Osteocyte (in vitro differentiated cells): ENCODE results near the gene CHRNA10. TPM values are rescaled to one million over a fixed set of nuclear protein-coding genes. Genes with fewer than 3 reads are reported as not detected.

Experiments used
- DNase-seq: peaks from one replicate; pipeline ENCODE4 v3.0.0; 2021; ENCODE audit warnings: mixed read lengths; ENCODE audit not compliant: unreplicated experiment; ENCODE audit errors: extremely low spot score
- H3K27ac Mint-ChIP-seq: one replicate; pipeline ENCODE4 v1.8.0; 2021; ENCODE audit warnings: mild to moderate bottlenecking, mixed read lengths; ENCODE audit not compliant: unreplicated experiment
- H3K27me3 Mint-ChIP-seq: one replicate; pipeline ENCODE4 v1.8.0; 2021; ENCODE audit warnings: mixed read lengths; ENCODE audit not compliant: unreplicated experiment
- H3K36me3 Mint-ChIP-seq: one replicate; pipeline ENCODE4 v1.8.0; 2021; ENCODE audit warnings: mixed read lengths; ENCODE audit not compliant: unreplicated experiment
- H3K4me1 Mint-ChIP-seq: one replicate; pipeline ENCODE4 v1.8.0; 2021; ENCODE audit warnings: mixed read lengths; ENCODE audit not compliant: unreplicated experiment
- H3K4me3 Mint-ChIP-seq: one replicate; pipeline ENCODE4 v1.8.0; 2021; ENCODE audit warnings: mild to moderate bottlenecking, moderate library complexity, mixed read lengths; ENCODE audit not compliant: unreplicated experiment
- H3K9me3 Mint-ChIP-seq: one replicate; pipeline ENCODE4 v1.8.0; 2021; ENCODE audit warnings: mixed read lengths; ENCODE audit not compliant: unreplicated experiment
- long read RNA-seq: library from polyadenylated mRNA; unstranded; transcript quantifications from one replicate; pipeline ENCODE4 v2.0.0, GENCODE V29; 2021
- total RNA-seq: library from RNA; stranded (reverse); gene quantifications from 2 replicates; pipeline ENCODE4 v1.2.1, GENCODE V29; 2021
- TF ChIP-seq, protein P1 (sequence below): fragments of 200-600 bp; sonication (generic); IDR thresholded peaks from 2 replicates; pipeline ENCODE4 v1.5.0; 2021; ENCODE audit warnings: antibody characterized with exemption, mild to moderate bottlenecking, moderate library complexity

CHRNA10 gene
- 0.94 and 1.1 TPM in 2 replicates for total RNA-seq
- long read RNA-seq, result 0 reads

GRCh38 chr11:3671334-3672254, at the start of gene CHRNA10:
Gene CHRNA10, minus strand, starts transcription at chr11:3671384. Its CDS starts 72 bp downstream, at chr11:3671312.
- Mint-ChIP-seq H3K9me3 (no peaks in the 10 kb centered on the region), H3K27ac (peak within 1 kb of the TSS; percentile 14), H3K36me3 (peaks cover 43% of the 10 kb centered on the region), H3K27me3 (no peaks in the 10 kb centered on the region), H3K4me1 (no peaks in the 10 kb centered on the region), H3K4me3 (no peak within 1 kb of the TSS)
- TF ChIP-seq, protein P1, sequence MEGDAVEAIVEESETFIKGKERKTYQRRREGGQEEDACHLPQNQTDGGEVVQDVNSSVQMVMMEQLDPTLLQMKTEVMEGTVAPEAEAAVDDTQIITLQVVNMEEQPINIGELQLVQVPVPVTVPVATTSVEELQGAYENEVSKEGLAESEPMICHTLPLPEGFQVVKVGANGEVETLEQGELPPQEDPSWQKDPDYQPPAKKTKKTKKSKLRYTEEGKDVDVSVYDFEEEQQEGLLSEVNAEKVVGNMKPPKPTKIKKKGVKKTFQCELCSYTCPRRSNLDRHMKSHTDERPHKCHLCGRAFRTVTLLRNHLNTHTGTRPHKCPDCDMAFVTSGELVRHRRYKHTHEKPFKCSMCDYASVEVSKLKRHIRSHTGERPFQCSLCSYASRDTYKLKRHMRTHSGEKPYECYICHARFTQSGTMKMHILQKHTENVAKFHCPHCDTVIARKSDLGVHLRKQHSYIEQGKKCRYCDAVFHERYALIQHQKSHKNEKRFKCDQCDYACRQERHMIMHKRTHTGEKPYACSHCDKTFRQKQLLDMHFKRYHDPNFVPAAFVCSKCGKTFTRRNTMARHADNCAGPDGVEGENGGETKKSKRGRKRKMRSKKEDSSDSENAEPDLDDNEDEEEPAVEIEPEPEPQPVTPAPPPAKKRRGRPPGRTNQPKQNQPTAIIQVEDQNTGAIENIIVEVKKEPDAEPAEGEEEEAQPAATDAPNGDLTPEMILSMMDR, result no peak
- no peak for DNase-seq

DNA sequence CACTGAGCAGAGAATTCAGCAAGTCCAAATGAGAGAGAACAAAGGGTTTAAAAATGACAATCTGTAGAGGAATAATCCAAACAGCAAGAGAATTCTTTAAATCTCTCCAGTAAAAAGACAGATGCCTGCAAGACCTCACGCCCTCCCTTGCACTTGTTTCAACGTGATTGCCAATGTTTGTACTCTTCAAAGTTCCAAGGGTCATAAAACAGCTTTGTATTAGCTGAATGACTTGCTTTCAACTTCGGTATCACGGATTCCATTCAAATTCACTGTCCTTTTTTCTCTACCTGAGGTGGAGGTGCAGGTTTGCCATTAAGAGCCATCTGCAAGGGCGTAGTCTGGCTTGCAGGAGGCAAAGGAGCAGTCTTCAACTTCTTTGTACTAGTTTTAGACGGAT, 41.1 kb upstream of the CHRNA10 start:
- no peaks in the 10 kb centered on the region for H3K9me3 Mint-ChIP-seq
- no peak overlapping the region for H3K27ac Mint-ChIP-seq
- H3K27me3 Mint-ChIP-seq, result no peaks in the 10 kb centered on the region
- no peak for DNase-seq
- no peaks in the 10 kb centered on the region for H3K4me1 Mint-ChIP-seq
- H3K4me3 Mint-ChIP-seq, result no peak overlapping the region
- H3K36me3 Mint-ChIP-seq, result peaks cover 40% of the 10 kb centered on the region
- TF ChIP-seq, protein P1, result no peak

DNA sequence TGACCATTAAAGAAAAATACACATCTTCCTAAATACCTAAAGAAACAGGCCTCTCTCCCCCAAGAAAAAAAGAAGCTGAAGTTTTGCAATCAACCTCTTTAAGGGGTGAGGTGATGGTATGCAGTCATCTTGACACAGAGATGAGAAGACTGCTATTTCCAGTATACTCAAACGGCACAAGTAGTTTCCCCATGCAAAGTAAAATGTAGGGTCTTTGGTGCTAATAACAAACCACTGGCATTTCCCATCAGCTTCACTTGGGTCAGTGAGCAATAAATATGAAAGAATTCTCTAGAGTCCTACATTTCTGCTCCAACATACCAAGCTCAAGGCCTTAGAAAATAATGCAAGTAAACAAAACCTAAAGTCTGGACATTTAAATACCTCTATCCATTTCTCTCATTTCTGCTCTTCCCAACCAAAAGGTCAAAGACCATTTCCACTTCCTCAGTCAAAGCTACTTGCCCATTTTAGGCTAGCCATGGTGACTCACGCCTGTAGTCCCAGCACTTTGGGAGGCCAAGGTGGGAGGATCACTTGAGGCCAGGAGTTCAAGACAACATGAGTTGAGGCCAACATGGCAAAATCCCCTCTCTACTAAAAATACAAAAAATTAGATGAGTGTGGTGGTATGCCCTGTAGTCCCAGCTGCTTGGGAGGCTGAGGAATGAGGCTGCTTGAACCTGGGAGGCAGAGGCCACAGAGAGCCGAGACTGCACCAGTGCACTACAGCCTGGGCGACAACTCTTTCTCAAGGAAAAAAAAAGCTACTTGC, 39.5 kb upstream of the CHRNA10 start:
- Mint-ChIP-seq H3K36me3 (peaks cover 37% of the 10 kb centered on the region), H3K27me3 (no peaks in the 10 kb centered on the region), H3K4me1 (no peaks in the 10 kb centered on the region), H3K4me3 (no peak overlapping the region), H3K9me3 (no peaks in the 10 kb centered on the region), H3K27ac (no peak overlapping the region)
- DNase-seq, result no peak
- TF ChIP-seq, protein P1, result no peak

GRCh38 chr11:3709977-3710376, 38.8 kb upstream of the CHRNA10 start:
- H3K9me3 Mint-ChIP-seq, result no peaks in the 10 kb centered on the region
- TF ChIP-seq, protein P1, result no peak
- H3K27me3 Mint-ChIP-seq, result no peaks in the 10 kb centered on the region
- DNase-seq, result no peak
- H3K4me1 Mint-ChIP-seq, result no peaks in the 10 kb centered on the region
- H3K4me3 Mint-ChIP-seq, result no peak overlapping the region
- H3K27ac Mint-ChIP-seq, result no peak overlapping the region
- H3K36me3 Mint-ChIP-seq, result peaks cover 40% of the 10 kb centered on the region

GRCh38 chr11:3707176-3707575, 36.0 kb upstream of the CHRNA10 start:
- Mint-ChIP-seq H3K27ac (no peak overlapping the region), H3K27me3 (no peaks in the 10 kb centered on the region), H3K4me1 (no peaks in the 10 kb centered on the region), H3K9me3 (no peaks in the 10 kb centered on the region), H3K36me3 (peaks cover 44% of the 10 kb centered on the region), H3K4me3 (no peak overlapping the region)
- TF ChIP-seq, protein P1, result no peak
- DNase-seq, result no peak
